GM19193 (cell line): Measurements from ENCODE around the gene TCP11L1.

ENCODE experiments used
- POLR2A ChIP-seq: IDR thresholded peaks from 4 replicates; pipeline ENCODE4 v1.6.1; 2011; ENCODE audit not compliant: insufficient read depth, insufficient read length; ENCODE audit errors: extremely low read depth

Gene TCP11L1

DNA sequence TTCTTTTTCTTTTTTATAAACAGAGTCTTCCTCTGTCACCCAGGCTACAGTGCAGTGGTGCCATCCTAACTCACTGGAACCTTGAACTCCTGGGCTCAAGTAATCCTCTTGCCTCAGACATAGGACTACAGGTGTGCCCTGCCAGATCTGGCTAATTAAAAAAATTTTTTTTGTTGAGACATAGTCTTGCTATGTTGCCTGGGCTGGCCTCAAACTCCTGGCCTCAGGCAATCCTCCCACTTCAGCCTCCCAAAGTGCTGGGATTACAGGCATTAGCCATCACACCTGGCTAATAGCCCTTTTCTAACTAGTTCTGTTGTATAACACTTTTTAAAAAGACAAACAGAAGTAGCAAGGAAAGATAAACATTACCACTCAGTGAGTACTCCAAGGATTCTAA lies 64.5 kb downstream of the TCP11L1 start:
- TF ChIP-seq POLR2A, result no peak

DNA sequence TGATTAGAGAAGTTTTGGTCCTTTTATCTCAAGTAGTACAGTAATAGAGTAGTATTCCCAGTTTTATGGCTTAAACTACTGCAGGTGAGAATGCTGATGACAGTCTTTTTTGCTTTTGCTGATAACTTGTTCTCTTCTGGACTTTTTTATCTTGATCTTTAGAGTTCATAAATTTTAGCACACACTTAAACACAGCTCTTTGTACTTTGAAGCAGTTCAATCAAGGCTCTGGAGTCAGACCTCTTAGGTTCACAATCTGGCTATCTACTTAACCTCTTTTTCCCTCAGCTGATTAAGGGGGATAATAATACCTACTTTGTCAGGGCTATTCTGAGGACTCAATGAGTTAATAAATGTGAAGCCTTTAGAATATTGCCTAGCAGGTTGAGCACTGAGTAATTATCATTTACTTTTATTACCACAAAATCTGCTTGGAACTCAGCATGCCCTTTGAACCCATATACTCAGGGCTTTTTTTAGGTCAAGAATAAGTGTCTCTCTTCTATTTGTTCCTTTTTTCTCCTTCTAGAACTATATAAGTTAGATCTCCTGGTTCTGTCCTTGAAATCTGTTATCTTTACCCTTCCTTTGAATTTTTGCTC lies 70.0 kb downstream of the TCP11L1 start:
- no peak for TF ChIP-seq POLR2A

DNA sequence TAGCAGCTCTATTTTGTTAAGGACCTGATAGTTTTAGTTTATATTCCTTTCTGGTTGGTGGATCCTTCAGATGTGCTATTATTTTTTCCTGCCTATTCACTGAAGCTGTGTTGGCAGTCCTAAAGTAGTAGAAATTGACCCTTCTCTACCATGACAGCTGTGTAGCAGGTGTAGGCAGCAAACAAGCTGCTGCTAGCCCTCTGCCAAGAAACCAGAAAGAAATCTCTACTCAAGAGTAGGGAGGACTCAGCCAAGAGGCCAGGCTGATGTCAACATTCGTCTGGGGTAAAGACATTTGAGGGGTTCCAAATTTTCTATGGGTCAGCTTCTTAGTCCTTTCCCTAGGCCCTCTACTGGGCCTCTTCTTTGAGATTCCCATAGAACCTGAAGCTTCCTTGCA lies 70.7 kb downstream of the TCP11L1 start:
- no peak for TF ChIP-seq POLR2A

DNA sequence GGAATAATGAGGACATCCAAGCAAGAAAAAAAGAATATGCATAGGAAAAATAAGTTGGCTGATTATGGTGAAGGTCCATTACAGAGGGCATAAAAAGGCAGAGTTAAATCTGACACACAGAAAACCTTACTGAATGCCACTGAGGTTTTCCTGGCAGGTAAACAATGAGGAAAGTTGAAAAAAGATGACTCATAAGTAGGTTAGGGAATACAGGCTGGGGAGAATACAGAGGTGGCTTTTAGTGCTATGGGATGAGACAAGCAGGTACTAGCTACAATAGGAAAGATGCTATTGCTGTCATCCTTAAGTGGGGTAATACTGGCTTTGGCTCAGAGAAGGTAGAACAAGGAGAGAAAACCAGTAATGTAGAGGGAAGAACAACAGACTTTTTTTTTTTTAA lies 77.2 kb downstream of the TCP11L1 start:
- TF ChIP-seq POLR2A, result no peak
